ENCODE data around the gene GID4. TPM values are rescaled to one million over a fixed set of nuclear protein-coding genes. Genes with fewer than 3 reads are reported as not detected.
A peak's percentile ranks its signal among the peaks of the same experiment; 100 is the strongest.

Gene GID4
- total and polyA plus RNA-seq, 9 of the 15 experiments (the other 6 are each of a cell fraction or from before 2014, with no cell fraction given): 1.2 to 6.4 (median 3.7) TPM

DNA sequence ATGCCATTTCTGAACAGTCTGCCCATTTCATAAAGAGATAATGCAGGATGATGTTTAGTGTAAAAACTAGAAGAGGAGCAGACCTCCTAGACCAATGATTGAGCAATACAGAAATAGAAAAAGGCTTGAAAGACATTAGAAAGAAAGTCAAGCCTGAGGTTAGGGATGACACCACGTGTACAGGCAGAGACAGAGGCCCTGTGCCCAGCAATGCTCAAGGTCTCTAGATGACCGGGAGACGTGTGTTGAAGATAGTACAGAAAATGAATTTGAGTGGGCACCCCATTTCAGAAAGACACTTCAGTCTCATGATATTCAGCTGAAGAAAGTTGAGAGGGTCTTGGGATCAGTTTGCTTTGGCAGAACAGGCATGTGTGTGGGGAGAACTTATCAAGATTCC, 5.4 kb downstream of the GID4 start:
- POLR2A ChIA-PET: no interaction called here
- Histone ChIP-seq H3K27ac (ENCODE audit: extremely low read depth, low read depth, low read length) (no peak overlapping the region), H3K4me1 (replicated peaks in 1 of 2; ENCODE audit: control insufficient read depth in 2 of 2, insufficient read depth in 2 of 2, low read length in 2 of 2) (peaks cover 12 to 23% of the 10 kb centered on the region in 2 experiments; a peak in 4 of 5 replicates), H3K79me2 (ENCODE audit: control insufficient read depth, insufficient read depth, low read length) (peaks cover 29% of the 10 kb centered on the region), H3K9ac (ENCODE audit: insufficient read depth in 1 of 2, low read depth in 2 of 2, low read length in 2 of 2) (no peak overlapping the region; a peak in 1 of 4 replicates), H3K27me3 (ENCODE audit: control insufficient read depth in 2 of 2, insufficient read depth in 2 of 2, low read length in 2 of 2) (no peaks in the 10 kb centered on the region), H3K9me1 (ENCODE audit: control insufficient read depth, insufficient read depth, low read length) (no peaks in the 10 kb centered on the region), H3K9me3 (replicated peaks; ENCODE audit: control insufficient read depth, insufficient read depth, low read depth, low read length) (no peaks in the 10 kb centered on the region), H3K4me2 (ENCODE audit: insufficient read depth, low read length) (no peak overlapping the region), H3K36me3 (ENCODE audit: control insufficient read depth, insufficient read depth, low read length) (peaks cover 15% of the 10 kb centered on the region; the same call in 2 of the 3 replicates), H3K4me3 (no peak overlapping the region), H4K20me1 (replicated peaks; ENCODE audit: control insufficient read depth, insufficient read depth, low read length) (no peaks in the 10 kb centered on the region), H2AFZ (ENCODE audit: low read depth, low read length) (no peak overlapping the region)
- ATAC-seq: no peak
- FAIRE-seq: no peak
- WGBS (ENCODE audit: insufficient coverage, low coverage, missing lambda C conversion rate): 49% methylated on average over 3 of the region's 3 CpGs
- in situ Hi-C loops (cut with MboI): no loop called here
- CTCF ChIA-PET (ENCODE audit: low intra/inter-chr PET ratio): no interaction called here
- DNase-seq (ENCODE audit: extremely low read depth in 1 of 4, low spot score in 3 of 4): no peak
- TF ChIP-seq CEBPB (tag; IDR thresholded peaks at IDR 0.05) (peak; percentile 37; the same call in 1 of the 2 replicates), ZNF217 (CRISPR knock-in tag; IDR thresholded peaks at IDR 0.05) (no peak)
- intact Hi-C loops (cut with micrococcal nuclease): loop anchor here (5.0 kb wide), 1 partner anchor 43 kb away; the partner anchor contains the start of gene DRG2
- no TSS peak for BruUV-seq (replicated peaks)

DNA sequence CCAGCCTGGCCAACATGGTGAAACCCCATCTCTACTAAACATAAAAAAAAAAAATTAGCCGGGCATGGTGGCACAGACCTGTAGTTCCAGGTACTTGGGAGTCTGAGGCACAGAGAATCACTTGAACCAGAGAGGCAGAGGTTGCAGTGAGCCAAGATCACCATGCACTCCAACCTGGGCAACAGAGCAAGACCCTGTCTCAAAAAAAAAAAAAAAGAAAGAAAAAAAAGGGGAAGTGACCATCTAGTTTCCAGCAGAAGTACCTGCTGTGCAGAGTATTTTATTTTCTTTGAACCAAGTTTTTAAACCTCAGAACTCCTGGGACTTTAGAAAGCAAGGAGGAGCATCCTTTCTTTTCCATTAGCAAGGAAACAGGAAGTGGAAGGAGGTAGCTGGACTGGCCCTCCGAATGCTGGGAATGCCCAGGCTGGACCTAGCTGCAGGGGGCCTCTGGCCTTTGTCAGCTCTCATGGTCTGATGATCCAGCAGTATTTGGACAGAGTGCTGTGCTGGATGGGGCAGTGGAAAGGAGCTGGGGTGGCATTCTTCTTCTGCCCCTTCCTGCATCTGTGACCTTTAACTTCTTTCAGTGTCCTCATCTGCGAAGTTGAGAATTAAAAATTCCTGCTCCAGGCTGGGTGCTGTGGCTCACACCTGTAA, 6.6 kb downstream of the GID4 start:
- BruUV-seq (replicated peaks): no TSS peak
- 85% methylated on average over 3 of the region's 3 CpGs for WGBS (ENCODE audit: insufficient coverage, low coverage, missing lambda C conversion rate)
- intact Hi-C loops (cut with micrococcal nuclease): no loop called here
- DNase-seq (ENCODE audit: extremely low read depth in 1 of 4, low spot score in 3 of 4) (no peak), FAIRE-seq (no peak), ATAC-seq (no peak)
- H4K20me1 ChIP-seq (replicated peaks; ENCODE audit: control insufficient read depth, insufficient read depth, low read length): no peaks in the 10 kb centered on the region
- H3K9me3 ChIP-seq (replicated peaks; ENCODE audit: control insufficient read depth, insufficient read depth, low read depth, low read length): no peaks in the 10 kb centered on the region
- POLR2A ChIA-PET: interaction anchor here (0.6 to 1.1 kb wide), 2 partner anchors 25 to 352 kb away, joined by 3 to 5 read pairs; no protein-coding TSS in a partner anchor
- H3K36me3 ChIP-seq (ENCODE audit: control insufficient read depth, insufficient read depth, low read length): peaks cover 17% of the 10 kb centered on the region; the same call in 2 of the 3 replicates
- no peak overlapping the region for H3K4me2 ChIP-seq (ENCODE audit: insufficient read depth, low read length)
- in situ Hi-C loops (cut with MboI): no loop called here
- no peak overlapping the region for H3K27ac ChIP-seq (ENCODE audit: extremely low read depth, low read depth, low read length)
- H3K79me2 ChIP-seq (ENCODE audit: control insufficient read depth, insufficient read depth, low read length): peaks cover 16% of the 10 kb centered on the region; the same call in 2 of the 3 replicates
- peaks cover 0 to 18% of the 10 kb centered on the region in 2 experiments; a peak in 2 of 5 replicates for H3K4me1 ChIP-seq (replicated peaks in 1 of 2; ENCODE audit: control insufficient read depth in 2 of 2, insufficient read depth in 2 of 2, low read length in 2 of 2)
- no peak overlapping the region for H3K9ac ChIP-seq (ENCODE audit: insufficient read depth in 1 of 2, low read depth in 2 of 2, low read length in 2 of 2)
- TF ChIP-seq SPI1 (IDR thresholded peaks at IDR 0.05; ENCODE audit: borderline replicate concordance, low read depth, low read length): peak; percentile 86
- TF ChIP-seq CHD2 (IDR thresholded peaks at IDR 0.05; ENCODE audit: low read depth, low read length): no peak
- peak; percentile 41; the same call in 1 of the 2 replicates for TF ChIP-seq ZNF384 (IDR thresholded peaks at IDR 0.05; ENCODE audit: low read depth, low read length)
- peak; percentile 85 for TF ChIP-seq ZNF121 (CRISPR knock-in tag; conservative IDR thresholded peaks at IDR 0.05)
- no peak for TF ChIP-seq NFYB (IDR thresholded peaks at IDR 0.05; ENCODE audit: extremely low read depth, insufficient read length)
- H2AFZ ChIP-seq (ENCODE audit: low read depth, low read length): no peak overlapping the region
- H3K27me3 ChIP-seq (ENCODE audit: control insufficient read depth in 2 of 2, insufficient read depth in 2 of 2, low read length in 2 of 2): no peaks in the 10 kb centered on the region
- CTCF ChIA-PET (ENCODE audit: low intra/inter-chr PET ratio): no interaction called here
- no peaks in the 10 kb centered on the region for H3K9me1 ChIP-seq (ENCODE audit: control insufficient read depth, insufficient read depth, low read length)
- no peak overlapping the region for H3K4me3 ChIP-seq
